NCI-H510A (cell line): Measurements from ENCODE around the gene CST2.
"Not testable (repeated sequence)": the region's sequence is repeated elsewhere in the genome, so short reads cannot be mapped to it uniquely, and the experiment has no call there.

ENCODE experiments used
- DNase-seq: peaks from one replicate; lab custom pipeline; 2025; lab: John Stamatoyannopoulos, UW

CST2 gene

DNA sequence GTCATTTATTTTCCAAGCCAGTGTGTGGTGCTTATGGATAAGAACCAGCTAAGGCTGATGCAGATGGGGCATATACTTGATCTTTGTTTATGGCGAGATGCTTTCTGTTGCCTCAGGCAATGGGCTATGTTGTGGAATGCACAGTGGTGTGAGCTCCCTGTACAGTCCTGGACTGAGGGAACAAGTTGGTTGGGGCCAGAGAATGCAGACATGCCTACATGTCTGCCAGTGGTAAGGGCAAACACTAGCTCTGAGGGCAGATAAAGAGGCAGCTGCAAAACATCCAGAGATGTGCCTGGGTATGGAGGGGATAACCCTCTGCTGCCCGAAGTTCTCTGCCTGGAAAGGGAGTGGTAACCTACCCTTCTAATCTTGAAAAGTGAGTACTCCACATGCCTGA, 16.2 kb downstream of the CST2 start:
- not testable (repeated sequence) for DNase-seq

DNA sequence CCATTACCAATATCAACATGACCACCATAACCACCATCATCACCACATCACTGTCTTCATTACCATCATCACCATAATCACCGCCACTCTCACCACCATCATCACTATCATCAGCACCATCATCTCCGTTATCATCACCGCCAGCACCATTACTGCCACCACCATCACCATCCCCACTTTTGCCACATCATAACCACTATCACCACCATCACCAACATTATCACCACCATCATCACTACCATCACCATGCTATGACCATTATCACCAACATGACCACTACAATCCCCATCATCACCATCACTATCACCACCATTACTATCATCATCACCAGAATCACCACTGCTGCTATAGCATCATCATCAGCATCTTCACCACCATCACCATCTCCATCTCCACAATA, 25.7 kb downstream of the CST2 start:
- no peak for DNase-seq

DNA sequence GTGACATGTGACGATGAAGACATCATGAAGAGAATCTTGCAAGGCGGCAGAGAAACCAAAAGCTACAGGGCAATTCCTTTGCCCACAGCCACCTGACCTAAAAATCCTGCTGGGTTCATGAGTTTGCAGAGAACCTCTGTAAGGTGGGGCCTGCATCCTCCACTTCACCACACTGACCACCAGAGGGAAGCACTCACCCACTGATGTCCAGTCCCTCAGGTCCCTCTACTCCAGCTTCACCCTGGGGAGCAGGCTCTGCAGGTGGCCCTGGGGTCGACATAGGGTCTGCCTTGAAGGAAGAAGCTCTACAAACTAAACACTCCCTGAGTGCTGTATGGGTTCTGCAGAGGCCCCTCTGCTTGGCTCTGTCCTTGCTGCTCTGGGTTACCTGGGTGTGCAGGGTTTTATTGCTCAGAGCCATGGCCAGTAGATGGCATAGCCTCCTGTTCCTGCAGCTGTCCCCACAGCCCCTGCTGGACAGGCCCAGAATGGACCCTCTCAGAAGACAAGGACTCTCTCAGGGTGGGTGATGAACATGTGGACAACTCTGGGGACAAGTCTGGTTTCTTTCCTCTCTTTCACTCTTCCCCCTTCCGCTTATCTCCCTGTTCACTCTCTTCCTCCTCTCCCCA, 27.2 kb downstream of the CST2 start:
- not testable (repeated sequence) for DNase-seq

DNA sequence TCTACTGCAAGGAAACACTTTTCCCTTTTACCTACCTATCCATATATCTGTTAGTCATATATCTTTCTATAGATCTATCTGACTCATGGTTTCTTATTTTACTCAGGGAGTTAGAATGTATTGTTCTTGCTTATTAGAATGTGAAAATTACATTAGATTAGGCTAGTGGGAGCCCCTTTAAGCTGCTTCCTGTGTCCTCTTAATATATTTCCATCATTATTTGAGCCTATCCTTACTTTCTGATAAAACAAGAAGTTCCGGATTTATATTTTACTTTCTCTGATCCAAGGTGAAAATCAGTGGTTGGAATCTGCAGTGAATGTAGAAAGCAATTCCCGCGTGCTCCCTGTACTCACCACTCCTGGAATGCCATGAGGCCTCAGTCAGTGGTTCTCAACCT, 31.0 kb downstream of the CST2 start:
- no peak for DNase-seq

DNA sequence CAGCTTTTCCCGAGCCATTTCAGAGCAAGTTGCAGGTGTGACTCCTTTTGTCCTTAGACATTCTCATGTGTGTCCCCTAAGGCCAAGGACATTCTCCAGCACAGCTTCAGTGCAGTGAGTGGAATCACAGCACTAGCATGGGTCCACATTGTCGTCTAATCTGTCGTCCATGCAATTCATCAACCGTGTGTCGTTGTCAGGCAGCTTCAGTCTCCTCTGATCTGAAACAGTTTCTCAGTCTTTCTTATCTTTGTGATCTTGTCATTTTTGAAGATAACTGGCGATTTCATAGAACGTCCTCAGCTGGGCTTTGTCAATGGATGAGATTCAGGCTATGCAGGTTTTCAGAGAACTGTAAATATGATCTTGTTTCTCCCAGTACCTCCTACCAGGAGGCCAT, 31.7 kb downstream of the CST2 start:
- no peak for DNase-seq

DNA sequence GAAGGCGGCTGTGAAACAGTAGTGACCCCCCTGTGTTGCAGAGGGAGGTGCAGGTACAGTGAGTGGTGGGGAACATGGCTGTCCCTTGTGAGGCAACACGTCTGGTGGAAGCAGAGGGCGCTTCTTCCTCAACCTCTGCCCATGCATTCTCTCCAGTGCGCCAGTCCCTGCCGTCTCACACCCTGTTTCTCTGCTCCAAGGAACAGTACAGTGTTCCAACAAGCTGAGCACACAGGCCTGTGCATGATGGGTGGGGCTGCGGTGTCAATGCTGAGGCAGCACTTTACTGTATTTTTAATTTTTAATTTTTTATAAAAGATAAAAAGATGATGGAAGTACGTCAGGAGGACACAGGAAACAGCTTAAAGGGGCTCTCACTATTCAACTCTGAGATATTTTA, 32.5 kb downstream of the CST2 start:
- DNase-seq = no peak

DNA sequence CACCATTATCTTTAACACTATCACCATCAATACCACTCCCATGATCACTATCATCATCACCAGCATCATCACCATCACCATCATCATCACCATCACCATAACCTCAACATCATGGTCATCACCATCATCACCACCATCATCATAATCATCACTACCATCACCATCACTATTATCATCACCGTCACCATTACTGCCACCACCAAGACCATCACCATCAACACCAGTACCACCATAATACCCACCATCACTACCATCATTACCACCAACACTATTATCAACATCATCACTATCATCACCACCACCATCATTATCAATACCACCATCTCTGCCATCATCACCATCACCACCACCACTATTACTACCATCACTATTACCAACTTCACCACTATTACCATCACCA, 43.1 kb downstream of the CST2 start:
- no peak for DNase-seq

DNA sequence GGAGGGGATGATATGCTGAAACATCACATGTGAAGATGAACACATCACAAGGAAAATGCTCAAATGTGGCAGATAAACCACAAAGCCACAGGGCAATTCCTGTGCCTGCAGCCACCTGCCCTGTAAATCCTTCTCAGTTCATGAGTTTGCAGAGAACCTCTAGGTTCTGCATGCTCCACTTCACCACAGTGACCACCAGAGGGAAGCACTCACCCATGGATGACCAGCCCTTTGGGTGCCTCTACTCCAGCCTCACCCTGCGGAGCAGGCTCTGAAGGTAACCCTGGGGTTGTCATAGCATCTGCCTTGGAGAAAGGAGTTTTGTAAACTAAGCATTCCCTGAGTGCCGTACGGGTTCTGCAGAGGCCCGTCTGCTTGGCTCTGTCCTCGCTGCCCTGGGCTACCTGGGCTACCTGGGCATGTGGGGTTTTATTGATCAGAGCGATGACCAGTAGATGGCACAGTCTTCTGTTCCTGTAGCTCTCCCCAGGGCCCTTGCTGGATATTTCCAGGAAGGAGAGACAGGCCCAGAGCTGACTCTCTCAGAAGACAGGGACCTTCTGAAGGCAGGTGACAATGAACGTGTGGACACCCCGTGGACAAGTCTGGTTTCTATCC, 44.1 kb downstream of the CST2 start:
- no peak for DNase-seq

DNA sequence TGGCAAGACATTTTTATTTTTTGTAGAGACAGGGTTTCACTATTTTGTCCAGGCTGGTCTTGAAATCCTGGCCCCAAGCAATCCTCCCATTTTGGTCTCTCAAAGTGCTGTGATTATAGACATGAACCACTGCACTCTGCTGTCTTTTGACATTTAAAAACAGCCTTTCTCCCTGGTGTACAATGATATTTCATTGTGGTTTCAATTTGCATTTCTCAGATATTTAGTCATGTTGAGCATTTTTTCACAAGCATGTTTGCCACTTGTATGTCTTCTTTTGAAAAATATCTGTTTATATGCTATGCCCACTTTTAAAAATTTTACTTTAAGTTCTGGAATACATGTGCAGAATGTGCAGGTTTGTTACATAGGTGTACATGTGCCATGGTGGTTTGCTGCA, 47.9 kb downstream of the CST2 start:
- not testable (repeated sequence) for DNase-seq

DNA sequence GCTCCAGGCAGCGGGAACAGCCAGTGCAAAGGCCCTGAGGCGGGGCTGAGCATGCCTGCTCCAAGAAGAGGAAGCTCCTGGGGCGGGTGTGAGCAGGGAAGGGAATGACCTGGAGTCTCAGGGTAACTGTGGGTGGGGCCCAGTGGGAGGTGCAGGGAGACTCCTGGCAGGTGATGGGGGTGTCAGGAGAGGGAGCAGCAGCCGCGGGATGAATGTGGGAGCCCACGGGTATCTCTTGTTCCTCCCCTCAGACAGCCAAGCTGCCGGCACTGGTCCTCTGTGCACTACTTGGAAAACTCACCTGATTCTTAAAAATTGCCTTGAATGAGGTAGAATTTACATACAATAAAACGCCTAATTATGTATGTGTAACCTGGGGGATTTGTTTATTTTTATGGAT, 49.1 kb downstream of the CST2 start:
- not testable (repeated sequence) for DNase-seq

DNA sequence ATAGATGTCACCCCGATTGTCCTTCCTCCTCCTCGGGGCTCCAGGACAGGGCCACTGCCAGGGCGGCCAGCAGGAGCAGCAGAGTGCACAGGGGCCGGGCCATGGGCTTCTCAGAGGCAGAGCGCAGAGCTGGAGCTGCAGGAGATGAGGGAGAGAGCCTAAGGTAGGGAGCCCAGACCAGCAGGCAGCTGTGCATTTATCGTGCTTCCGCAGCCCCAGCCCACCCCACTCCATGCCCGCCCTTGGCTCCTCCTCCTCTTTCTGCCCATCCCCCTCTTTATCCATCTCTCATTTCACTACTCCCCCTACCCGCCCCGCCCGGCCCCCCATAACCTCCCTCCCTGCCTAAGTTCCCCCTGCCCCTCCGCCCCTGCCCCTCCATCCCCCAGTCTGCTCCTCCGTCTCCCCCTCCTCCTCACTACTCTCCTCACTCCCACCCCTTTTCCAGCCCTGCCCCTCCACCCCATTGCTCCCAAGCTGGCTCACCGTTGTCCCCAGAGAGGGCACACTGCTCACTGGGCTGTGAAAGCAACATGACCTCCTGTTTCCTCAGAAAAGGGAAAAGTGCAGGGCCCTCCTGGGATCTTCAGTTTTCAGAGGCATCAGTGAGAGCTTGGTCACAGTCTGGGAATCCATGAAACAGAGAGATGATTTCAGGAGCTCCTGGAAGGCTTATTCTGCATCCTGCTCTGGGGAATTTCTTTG, 50.3 kb downstream of the CST2 start:
- no peak for DNase-seq

DNA sequence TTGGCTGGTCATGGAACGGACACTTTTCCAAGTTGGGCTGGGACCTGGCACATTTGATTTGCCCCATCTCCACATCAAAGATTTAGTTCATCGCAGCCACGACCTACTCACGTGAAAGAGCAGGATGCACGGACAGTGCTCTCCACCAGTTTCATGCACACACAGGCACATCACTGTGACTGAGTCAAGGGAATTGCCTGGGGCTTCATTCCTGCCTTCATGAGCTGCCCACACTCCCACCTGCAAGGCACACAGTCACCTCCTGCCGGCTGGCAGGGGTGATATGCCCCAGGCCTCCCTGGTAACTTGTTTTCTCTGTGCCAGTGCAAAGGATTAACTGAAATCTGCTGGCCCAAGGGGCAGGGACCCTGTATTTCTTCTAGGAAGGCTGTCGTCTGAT, 52.4 kb downstream of the CST2 start:
- no peak for DNase-seq
